ENCODE results near the gene GPER1. TPM values are rescaled to one million over a fixed set of nuclear protein-coding genes. Genes with fewer than 3 reads are reported as not detected.
"Not testable (repeated sequence)": the region's sequence is repeated elsewhere in the genome, so short reads cannot be mapped to it uniquely, and the experiment has no call there.

The GPER1 gene
- total RNA-seq, 2 experiments from 2014 or later: not detected

DNA sequence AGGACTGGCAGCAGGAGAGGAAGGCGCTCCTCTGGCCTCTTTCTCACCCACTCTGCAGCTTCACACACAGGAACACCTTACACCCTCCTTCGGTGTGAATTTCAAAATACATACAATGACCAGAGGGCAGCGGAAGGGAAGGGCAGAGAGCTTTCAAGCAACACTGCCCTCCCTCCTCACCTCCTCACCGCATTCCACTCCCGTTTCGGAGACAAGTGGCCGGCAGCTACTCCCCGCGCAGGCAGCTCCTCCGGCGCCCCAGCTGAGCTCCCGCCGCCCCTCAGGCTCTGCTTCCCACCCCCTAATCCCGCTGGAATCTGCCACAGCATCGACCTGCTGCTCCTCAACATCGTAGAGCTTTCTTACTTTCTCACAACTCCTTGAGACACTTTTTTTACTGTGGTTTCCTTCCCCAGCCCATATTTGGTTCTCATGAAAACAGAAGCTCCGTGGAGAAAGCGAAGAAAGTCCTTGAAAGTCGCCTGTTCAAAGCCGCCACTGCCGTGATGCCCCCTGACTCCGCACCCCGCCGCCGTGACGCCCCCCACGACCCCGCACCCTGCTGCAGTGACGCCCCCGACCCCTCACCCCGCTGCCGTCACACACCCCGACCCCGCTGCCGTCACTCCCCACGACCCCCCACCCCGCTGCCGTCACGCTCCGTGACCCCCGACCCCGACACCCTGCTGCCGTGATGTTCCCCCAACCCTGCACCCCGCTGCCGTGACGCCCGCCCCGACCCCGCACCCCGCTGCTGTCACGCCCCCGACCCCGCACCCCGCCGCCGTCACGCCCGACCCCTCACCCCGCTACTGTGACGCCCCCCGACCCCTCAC lies 14.6 kb upstream of the GPER1 start:
- CTCF ChIA-PET: interaction anchor here (0.5 to 1.0 kb wide), 2 partner anchors 102 to 747 kb away, joined by 3 to 4 read pairs; no protein-coding TSS in a partner anchor
- intact Hi-C loops (cut with DNase I, micrococcal nuclease): no loop called here
- no peaks in the 10 kb centered on the region for H3K4me1 Mint-ChIP-seq
- H3K27me3 Mint-ChIP-seq: no peaks in the 10 kb centered on the region
- ATAC-seq (no peak), DNase-seq (no peak)
- peaks cover 2% of the 10 kb centered on the region for H3K36me3 Mint-ChIP-seq (ENCODE audit: low read depth)
- no peak overlapping the region for H3K4me3 Mint-ChIP-seq
- H3K27ac Mint-ChIP-seq: no peak overlapping the region
- H3K9me3 Mint-ChIP-seq (ENCODE audit: low read depth): peaks cover 3% of the 10 kb centered on the region
- POLR2A ChIA-PET: interaction anchor here (0.7 kb wide), 1 partner anchor 371 kb away, joined by 3 read pairs; no protein-coding TSS in a partner anchor

DNA sequence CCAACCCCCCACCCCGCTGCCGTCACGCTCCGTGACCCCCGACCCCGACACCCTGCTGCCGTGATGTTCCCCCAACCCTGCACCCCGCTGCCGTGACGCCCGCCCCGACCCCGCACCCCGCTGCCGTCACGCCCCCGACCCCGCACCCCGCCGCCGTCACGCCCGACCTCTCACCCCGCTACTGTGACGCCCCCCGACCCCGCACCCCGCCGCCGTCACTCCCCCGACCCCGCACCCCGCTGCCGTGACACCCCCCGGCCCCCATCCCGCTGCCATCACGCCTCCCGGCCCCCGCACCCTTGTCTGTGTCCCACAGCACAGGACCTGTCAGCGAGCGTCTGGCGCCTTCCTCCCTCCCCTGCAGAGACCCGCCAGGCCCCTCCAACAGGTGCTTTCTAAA lies 13.9 kb upstream of the GPER1 start:
- intact Hi-C loops (cut with DNase I, micrococcal nuclease): not testable (repeated sequence)

DNA sequence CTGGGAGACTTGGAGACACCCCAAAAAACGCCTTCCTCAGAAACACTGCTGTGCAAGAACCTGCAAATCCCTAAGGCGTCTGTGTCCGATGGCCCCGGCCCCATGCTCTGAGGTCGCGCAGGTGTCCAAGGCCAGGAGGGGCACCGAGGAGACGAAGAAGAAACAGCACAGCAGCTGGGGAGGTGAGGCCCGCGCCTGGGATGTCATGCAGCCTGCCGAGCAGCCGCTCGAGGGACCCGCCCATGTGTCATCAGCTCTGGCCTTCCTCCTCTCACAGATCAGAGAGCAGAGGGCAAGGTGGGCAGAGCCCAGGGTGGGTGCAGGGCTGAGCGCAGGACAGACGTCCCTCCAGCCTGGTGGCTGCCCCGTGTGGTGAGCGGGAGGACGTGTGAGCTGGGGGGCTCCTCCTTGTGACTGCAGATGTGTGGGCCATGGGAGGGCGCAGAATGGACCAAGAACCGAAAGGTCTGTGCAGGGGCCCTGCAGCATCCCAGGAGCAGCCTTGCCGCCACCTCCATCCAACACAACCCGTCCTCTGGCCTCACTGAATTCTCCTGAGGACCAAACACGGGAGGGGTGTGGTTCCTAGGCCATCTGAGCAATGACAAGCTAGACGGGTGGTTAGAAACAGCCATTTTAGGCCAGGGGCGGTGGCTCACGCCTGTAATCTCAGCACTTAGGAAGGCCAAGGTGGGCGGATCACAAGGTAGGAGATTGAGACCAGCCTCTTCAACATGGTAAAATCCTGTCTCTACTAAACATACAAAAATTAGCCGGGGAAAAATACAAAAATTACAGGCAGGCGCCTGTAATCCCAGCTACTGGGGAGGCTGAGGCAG lies 13.1 kb upstream of the GPER1 start:
- no peak for ATAC-seq
- H3K36me3 Mint-ChIP-seq (ENCODE audit: low read depth): peaks cover 2% of the 10 kb centered on the region
- DNase-seq: no peak
- CTCF ChIA-PET: interaction anchor here (0.7 kb wide), 1 partner anchor 50 kb away, joined by 3 read pairs; no protein-coding TSS in a partner anchor
- no peak overlapping the region for H3K4me3 Mint-ChIP-seq
- POLR2A ChIA-PET: no interaction called here
- no peak overlapping the region for H3K27ac Mint-ChIP-seq
- intact Hi-C loops (cut with DNase I, micrococcal nuclease): no loop called here
- H3K27me3 Mint-ChIP-seq: no peaks in the 10 kb centered on the region
- peaks cover 3% of the 10 kb centered on the region for H3K9me3 Mint-ChIP-seq (ENCODE audit: low read depth)
- H3K4me1 Mint-ChIP-seq: no peaks in the 10 kb centered on the region

More for the DNA sequence above, 13.9 kb upstream of the GPER1 start:
- POLR2A ChIA-PET: interaction anchor here (0.7 kb wide), 1 partner anchor 371 kb away, joined by 3 read pairs; no protein-coding TSS in a partner anchor
- CTCF ChIA-PET; ATAC-seq; DNase-seq; H3K4me3 Mint-ChIP-seq; H3K4me1 Mint-ChIP-seq; H3K36me3 Mint-ChIP-seq (ENCODE audit: low read depth); H3K9me3 Mint-ChIP-seq (ENCODE audit: low read depth); H3K27ac Mint-ChIP-seq; H3K27me3 Mint-ChIP-seq: not testable (repeated sequence)

DNA sequence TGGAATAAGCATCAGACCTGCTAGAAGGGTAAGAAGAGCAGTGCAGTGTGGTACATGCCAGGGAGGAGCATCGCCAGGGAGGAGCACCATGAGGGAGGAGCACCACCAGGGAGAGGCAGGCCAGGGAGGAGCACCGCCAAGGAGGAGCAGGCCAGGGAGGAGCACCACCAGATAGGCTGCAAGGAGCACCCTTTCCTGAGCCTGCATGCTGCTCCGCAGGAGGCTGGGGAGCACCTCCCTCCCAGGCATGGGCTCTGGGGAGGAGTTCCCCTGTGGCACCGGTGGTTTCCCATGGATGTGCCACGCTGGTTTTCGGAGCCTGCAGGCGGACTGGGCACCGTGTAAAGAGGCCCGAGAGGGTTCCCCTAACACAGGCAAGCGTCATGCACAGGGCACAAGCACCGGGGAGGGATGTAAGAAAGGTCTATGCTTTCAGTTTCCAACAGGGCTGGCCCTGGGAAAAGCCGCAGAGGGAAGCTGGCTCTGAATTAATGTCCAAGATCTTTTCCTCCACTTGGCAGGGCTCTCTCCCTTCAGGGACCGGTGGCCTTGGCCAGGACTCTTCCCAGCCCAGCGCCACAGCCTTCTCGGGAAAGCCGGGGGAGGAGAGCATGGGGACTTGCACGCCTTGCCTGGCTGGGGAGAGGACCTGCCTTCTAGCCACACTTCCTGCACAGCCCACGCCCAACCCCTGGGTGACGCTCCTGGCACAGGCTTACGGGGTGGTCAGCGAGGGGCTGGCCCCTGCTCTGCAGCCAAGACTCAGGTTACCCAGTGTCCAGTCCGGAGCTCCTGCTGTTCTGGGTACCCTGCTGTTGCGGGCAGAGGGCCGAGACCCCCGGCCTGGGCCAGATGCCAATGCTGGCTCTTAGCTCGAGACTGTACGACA lies 11.5 kb upstream of the GPER1 start:
- ChIA-PET CTCF (interaction anchor here (2.0 kb wide), 1 partner anchor 11 kb away, joined by 6 read pairs; no protein-coding TSS in a partner anchor), POLR2A (no interaction called here)
- Mint-ChIP-seq H3K9me3 (ENCODE audit: low read depth) (no peaks in the 10 kb centered on the region), H3K4me1 (no peaks in the 10 kb centered on the region), H3K36me3 (ENCODE audit: low read depth) (no peaks in the 10 kb centered on the region), H3K4me3 (no peak overlapping the region), H3K27me3 (no peaks in the 10 kb centered on the region), H3K27ac (no peak overlapping the region)
- no peak for DNase-seq
- intact Hi-C loops (cut with DNase I, micrococcal nuclease): no loop called here
- ATAC-seq: no peak

DNA sequence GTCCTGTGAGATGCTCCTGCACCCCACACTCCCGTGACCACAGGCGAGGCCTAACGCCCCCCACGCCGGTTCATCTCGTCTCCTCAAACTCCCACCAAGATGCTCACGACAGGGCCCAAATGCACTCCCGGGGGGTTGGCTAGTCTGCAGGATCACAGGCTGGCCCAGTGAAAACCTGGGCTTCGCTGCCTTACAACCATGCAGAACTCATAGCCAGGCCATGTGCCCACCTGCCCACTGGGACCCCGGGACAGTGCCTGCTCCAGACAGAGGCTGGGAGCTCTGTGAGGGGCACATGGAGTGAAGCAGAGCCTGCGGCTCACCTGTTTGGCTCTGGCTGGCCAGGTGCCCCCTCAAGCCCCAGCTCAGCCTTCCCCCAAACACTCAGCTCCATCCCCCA lies 9.4 kb upstream of the GPER1 start:
- no peaks in the 10 kb centered on the region for H3K27me3 Mint-ChIP-seq

DNA sequence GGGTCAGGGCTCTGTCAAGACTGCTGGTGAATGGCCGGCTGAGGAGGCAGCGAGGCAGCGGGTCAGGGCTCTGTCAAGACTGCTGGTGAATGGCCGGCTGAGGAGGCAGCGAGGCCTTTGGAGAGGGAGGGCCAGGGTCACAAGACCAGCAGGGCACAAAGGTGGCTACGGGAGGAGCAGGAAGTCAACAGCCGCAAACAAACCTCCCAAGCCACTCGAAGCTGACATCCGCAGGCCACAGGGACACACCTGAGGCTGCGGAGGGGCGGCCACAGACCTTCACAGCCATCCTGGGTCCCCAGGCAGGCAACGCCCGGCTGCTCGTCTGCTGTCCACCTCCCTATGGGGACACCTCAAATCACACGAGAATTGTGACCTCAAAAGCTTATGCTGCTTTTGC lies 8.9 kb upstream of the GPER1 start:
- ATAC-seq (no peak), DNase-seq (no peak)
- Mint-ChIP-seq H3K4me3 (no peak overlapping the region), H3K27me3 (no peaks in the 10 kb centered on the region), H3K27ac (no peak overlapping the region), H3K4me1 (no peaks in the 10 kb centered on the region), H3K36me3 (ENCODE audit: low read depth) (no peaks in the 10 kb centered on the region), H3K9me3 (ENCODE audit: low read depth) (no peaks in the 10 kb centered on the region)
- intact Hi-C loops (cut with DNase I, micrococcal nuclease): no loop called here
- POLR2A ChIA-PET: no interaction called here
- CTCF ChIA-PET: no interaction called here

More for the DNA sequence above, 9.4 kb upstream of the GPER1 start:
- DNase-seq (no peak), ATAC-seq (no peak)
- no peak overlapping the region for H3K4me3 Mint-ChIP-seq
- H3K36me3 Mint-ChIP-seq (ENCODE audit: low read depth): no peaks in the 10 kb centered on the region
- ChIA-PET POLR2A (no interaction called here), CTCF (interaction anchor here (2.0 kb wide), 1 partner anchor 13 kb away, joined by 6 read pairs; no protein-coding TSS in a partner anchor)
- H3K4me1 Mint-ChIP-seq: no peaks in the 10 kb centered on the region
- no peak overlapping the region for H3K27ac Mint-ChIP-seq
- H3K9me3 Mint-ChIP-seq (ENCODE audit: low read depth): no peaks in the 10 kb centered on the region
- intact Hi-C loops (cut with DNase I, micrococcal nuclease): no loop called here

DNA sequence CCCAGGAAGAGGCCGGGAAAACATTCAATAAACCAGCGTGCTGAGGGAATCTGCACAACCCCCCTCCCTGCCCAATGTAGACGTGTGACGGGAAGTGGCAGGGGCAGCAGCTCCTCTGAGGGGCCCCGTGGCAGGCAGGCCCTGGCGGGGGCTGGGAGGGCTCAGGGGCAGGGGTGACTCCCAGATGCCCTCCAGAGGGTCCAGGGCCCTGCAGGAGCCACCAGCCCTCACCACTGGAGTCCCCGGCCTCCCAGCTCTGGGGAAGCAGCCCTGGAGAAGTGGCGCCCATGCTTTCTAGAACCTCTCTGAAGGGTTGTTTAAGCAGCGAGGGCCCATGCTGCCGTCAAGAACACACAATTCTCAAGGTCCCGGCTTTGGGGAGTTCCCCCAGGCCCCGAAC lies 8.4 kb upstream of the GPER1 start:
- no peak for ATAC-seq
- Mint-ChIP-seq H3K4me3 (no peak overlapping the region), H3K9me3 (ENCODE audit: low read depth) (no peaks in the 10 kb centered on the region), H3K4me1 (no peaks in the 10 kb centered on the region), H3K27me3 (no peaks in the 10 kb centered on the region), H3K36me3 (ENCODE audit: low read depth) (no peaks in the 10 kb centered on the region), H3K27ac (no peak overlapping the region)
- ChIA-PET CTCF (no interaction called here), POLR2A (no interaction called here)
- DNase-seq: no peak
- intact Hi-C loops (cut with DNase I, micrococcal nuclease): no loop called here

DNA sequence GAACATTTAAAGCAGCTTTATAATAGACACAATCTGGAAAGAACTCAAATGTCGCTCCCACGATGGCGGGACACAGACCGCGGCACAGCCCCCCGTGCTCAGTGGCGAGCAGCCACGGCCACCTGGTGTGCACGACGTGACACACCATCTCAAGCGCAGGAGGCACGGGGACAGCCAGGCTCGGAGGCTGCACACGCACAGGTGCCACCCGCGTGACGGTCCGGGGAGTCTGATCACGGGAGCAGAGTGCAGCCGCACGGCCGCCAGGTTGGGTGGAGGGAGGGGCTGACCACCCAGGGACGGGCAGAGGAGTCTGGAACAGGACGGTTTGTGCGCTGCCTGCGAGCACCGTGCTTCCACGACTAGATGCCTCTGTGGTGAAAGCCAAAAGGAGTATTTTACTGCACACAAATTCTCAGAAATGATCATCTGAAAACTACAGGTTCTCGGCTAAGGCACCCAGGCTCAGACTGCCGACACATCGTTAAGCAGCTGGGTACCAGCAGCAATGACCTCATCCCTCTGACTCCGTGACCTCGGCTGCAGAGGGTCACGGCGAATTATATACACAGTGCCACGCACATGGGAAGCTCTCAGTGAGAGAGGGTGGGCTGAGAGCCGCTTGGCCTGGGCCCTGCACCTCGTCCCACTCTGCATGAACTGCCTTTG lies 7.5 kb upstream of the GPER1 start:
- Mint-ChIP-seq H3K4me3 (no peak overlapping the region), H3K9me3 (ENCODE audit: low read depth) (no peaks in the 10 kb centered on the region), H3K36me3 (ENCODE audit: low read depth) (no peaks in the 10 kb centered on the region), H3K27me3 (no peaks in the 10 kb centered on the region), H3K4me1 (no peaks in the 10 kb centered on the region), H3K27ac (no peak overlapping the region)
- ATAC-seq: no peak
- DNase-seq: no peak
- ChIA-PET POLR2A (no interaction called here), CTCF (no interaction called here)
- intact Hi-C loops (cut with DNase I, micrococcal nuclease): no loop called here

DNA sequence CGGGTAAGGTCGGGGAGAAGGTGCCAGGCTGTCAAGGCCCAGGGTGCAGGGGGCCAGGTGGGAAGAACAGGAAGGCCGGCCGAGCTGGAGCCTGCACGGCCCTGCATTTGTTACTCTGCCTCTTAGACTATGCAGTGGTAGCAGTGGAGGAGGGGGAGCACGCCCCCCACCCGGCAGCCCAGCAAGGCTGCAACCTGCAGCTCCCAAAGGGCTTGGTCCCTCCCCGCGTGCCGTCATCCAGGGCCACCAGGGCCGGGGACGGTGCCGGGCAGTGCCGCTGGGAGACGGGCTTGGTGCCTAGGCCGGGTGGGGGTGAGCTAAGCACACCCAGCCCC lies 7.0 kb upstream of the GPER1 start:
- POLR2A ChIA-PET: no interaction called here
- Mint-ChIP-seq H3K27me3 (no peaks in the 10 kb centered on the region), H3K36me3 (ENCODE audit: low read depth) (no peaks in the 10 kb centered on the region), H3K4me3 (no peak overlapping the region), H3K9me3 (ENCODE audit: low read depth) (no peaks in the 10 kb centered on the region), H3K27ac (no peak overlapping the region), H3K4me1 (no peaks in the 10 kb centered on the region)
- CTCF ChIA-PET: no interaction called here
- no peak for DNase-seq
- ATAC-seq: no peak
- intact Hi-C loops (cut with DNase I, micrococcal nuclease): no loop called here

DNA sequence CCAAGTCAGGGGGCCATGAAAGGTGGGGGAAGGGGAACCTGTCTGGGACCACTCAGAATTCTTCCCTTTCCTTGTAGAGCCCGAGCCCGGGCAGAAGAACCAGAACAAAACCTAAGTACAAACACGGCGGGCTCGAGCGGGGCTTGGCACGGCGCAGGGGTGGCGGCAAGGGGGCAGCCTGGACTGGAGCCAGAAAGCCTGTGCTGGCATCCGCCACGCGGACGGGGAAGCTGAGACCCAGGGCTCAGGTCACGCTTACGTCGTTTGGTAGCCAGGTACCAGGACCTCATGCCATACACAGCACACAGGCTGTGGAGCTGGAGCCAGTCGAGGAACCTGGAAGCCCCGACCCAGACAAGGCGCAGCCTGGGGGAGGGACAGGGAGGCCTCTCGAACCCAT lies 6.6 kb upstream of the GPER1 start:
- POLR2A ChIA-PET: no interaction called here
- H3K27ac Mint-ChIP-seq: no peak overlapping the region
- ATAC-seq: no peak

DNA sequence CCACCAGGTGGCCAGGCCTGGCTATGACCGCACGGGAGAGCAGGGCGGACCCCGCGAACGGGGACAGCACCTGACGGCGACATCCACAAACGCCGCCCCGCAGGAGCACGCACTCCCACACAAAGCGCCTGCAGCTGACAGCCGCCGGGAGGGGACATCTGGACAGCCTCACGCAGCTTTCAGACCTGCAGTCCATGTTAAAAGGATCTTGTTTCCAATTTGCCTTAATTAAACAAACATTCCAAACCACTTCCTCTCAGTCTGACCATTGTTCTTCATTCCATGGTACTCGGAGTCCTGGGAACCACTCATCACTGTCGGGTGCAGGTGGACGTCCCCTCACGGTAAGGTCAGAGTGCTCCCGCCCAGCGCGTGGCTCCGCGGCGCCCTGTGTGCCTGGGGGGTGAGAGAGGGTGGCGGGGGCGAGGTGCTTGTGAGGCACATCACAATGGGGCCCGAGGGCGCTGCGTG lies 5.9 kb upstream of the GPER1 start:
- H3K27ac Mint-ChIP-seq: no peak overlapping the region
- H3K9me3 Mint-ChIP-seq (ENCODE audit: low read depth): no peaks in the 10 kb centered on the region
- ChIA-PET CTCF (no interaction called here), POLR2A (no interaction called here)
- no peak overlapping the region for H3K4me3 Mint-ChIP-seq
- no peaks in the 10 kb centered on the region for H3K36me3 Mint-ChIP-seq (ENCODE audit: low read depth)
- no peak for DNase-seq
- intact Hi-C loops (cut with DNase I, micrococcal nuclease): no loop called here
- ATAC-seq: no peak
- H3K27me3 Mint-ChIP-seq: no peaks in the 10 kb centered on the region
- peaks cover 3% of the 10 kb centered on the region for H3K4me1 Mint-ChIP-seq

More for the DNA sequence above, 6.6 kb upstream of the GPER1 start:
- DNase-seq: no peak
- H3K4me1 Mint-ChIP-seq: no peaks in the 10 kb centered on the region
- CTCF ChIA-PET: no interaction called here
- H3K4me3 Mint-ChIP-seq: no peak overlapping the region
- H3K27me3 Mint-ChIP-seq: no peaks in the 10 kb centered on the region
- intact Hi-C loops (cut with DNase I, micrococcal nuclease): no loop called here
- no peaks in the 10 kb centered on the region for H3K9me3 Mint-ChIP-seq (ENCODE audit: low read depth)
- H3K36me3 Mint-ChIP-seq (ENCODE audit: low read depth): no peaks in the 10 kb centered on the region
